Measurements from ENCODE around the gene VNN1. TPM values are rescaled to one million over a fixed set of nuclear protein-coding genes. Genes with fewer than 3 reads are reported as not detected.

Gene VNN1
- polyA plus RNA-seq, 1 donor from 2014 or later = not detected

DNA sequence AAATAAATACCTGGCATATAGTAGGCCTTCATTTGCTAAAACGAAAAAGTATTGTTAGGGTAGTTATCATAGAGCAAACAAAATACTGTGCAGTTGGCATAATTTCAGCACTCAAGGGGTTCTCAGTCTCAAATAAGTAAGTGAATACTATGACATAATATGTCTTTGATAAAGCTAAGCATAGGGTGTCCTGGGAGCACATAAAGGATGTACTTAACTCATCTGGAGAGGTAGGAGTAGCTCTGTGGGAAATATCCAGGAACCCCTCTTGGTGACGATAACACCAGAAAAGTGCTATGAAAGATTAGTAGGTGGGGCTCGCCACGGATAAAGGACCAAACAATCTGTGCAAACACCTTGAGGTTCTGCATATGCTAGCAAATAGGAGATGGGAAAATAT is 23.2 kb downstream of the VNN1 start:
- Histone ChIP-seq H3K36me3 (ENCODE audit: insufficient read depth, low read length) (no peaks in the 10 kb centered on the region), H2AFZ (ENCODE audit: low read depth, low read length) (no peak overlapping the region), H3K27me3 (ENCODE audit: insufficient read depth, low read depth, low read length) (no peaks in the 10 kb centered on the region), H3K79me2 (replicated peaks; ENCODE audit: insufficient read depth, low read length) (no peaks in the 10 kb centered on the region), H3K9ac (ENCODE audit: low read length) (no peak overlapping the region), H3K4me3 (ENCODE audit: low read length) (no peak overlapping the region), H4K20me1 (ENCODE audit: insufficient read depth) (no peaks in the 10 kb centered on the region), H3K4me2 (ENCODE audit: low read length) (no peak overlapping the region), H3F3A (ENCODE audit: insufficient read depth, low read length, poor library complexity, severe bottlenecking) (no peaks in the 10 kb centered on the region), H3K9me3 (ENCODE audit: low read length) (no peaks in the 10 kb centered on the region), H3K27ac (ENCODE audit: low read length) (no peak overlapping the region), H3K9me2 (ENCODE audit: insufficient read depth, low read length) (no peaks in the 10 kb centered on the region)
- TF ChIP-seq POLR2AphosphoS5 (IDR thresholded peaks at IDR 0.05) = no peak
- TF ChIP-seq EZH2 (IDR thresholded peaks at IDR 0.05; ENCODE audit: borderline replicate concordance, insufficient read depth, low read length, poor library complexity, severe bottlenecking) = no peak
- TF ChIP-seq, protein P1, sequence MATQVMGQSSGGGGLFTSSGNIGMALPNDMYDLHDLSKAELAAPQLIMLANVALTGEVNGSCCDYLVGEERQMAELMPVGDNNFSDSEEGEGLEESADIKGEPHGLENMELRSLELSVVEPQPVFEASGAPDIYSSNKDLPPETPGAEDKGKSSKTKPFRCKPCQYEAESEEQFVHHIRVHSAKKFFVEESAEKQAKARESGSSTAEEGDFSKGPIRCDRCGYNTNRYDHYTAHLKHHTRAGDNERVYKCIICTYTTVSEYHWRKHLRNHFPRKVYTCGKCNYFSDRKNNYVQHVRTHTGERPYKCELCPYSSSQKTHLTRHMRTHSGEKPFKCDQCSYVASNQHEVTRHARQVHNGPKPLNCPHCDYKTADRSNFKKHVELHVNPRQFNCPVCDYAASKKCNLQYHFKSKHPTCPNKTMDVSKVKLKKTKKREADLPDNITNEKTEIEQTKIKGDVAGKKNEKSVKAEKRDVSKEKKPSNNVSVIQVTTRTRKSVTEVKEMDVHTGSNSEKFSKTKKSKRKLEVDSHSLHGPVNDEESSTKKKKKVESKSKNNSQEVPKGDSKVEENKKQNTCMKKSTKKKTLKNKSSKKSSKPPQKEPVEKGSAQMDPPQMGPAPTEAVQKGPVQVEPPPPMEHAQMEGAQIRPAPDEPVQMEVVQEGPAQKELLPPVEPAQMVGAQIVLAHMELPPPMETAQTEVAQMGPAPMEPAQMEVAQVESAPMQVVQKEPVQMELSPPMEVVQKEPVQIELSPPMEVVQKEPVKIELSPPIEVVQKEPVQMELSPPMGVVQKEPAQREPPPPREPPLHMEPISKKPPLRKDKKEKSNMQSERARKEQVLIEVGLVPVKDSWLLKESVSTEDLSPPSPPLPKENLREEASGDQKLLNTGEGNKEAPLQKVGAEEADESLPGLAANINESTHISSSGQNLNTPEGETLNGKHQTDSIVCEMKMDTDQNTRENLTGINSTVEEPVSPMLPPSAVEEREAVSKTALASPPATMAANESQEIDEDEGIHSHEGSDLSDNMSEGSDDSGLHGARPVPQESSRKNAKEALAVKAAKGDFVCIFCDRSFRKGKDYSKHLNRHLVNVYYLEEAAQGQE (IDR thresholded peaks at IDR 0.05; ENCODE audit: borderline replicate concordance) = no peak
- no peak for TF ChIP-seq MXI1 (conservative IDR thresholded peaks at IDR 0.05; ENCODE audit: poor library complexity, severe bottlenecking)
- TF ChIP-seq SMC3 (conservative IDR thresholded peaks at IDR 0.05; ENCODE audit: poor library complexity) = no peak
- TF ChIP-seq EP300 (conservative IDR thresholded peaks at IDR 0.05; ENCODE audit: poor library complexity, severe bottlenecking) = no peak
- TF ChIP-seq, protein P2, sequence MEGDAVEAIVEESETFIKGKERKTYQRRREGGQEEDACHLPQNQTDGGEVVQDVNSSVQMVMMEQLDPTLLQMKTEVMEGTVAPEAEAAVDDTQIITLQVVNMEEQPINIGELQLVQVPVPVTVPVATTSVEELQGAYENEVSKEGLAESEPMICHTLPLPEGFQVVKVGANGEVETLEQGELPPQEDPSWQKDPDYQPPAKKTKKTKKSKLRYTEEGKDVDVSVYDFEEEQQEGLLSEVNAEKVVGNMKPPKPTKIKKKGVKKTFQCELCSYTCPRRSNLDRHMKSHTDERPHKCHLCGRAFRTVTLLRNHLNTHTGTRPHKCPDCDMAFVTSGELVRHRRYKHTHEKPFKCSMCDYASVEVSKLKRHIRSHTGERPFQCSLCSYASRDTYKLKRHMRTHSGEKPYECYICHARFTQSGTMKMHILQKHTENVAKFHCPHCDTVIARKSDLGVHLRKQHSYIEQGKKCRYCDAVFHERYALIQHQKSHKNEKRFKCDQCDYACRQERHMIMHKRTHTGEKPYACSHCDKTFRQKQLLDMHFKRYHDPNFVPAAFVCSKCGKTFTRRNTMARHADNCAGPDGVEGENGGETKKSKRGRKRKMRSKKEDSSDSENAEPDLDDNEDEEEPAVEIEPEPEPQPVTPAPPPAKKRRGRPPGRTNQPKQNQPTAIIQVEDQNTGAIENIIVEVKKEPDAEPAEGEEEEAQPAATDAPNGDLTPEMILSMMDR (IDR thresholded peaks at IDR 0.05; ENCODE audit: poor library complexity, severe bottlenecking) = no peak
- TF ChIP-seq TAF1 (IDR thresholded peaks at IDR 0.05; ENCODE audit: low read depth) = no peak
- no peak for TF ChIP-seq RAD21 (conservative IDR thresholded peaks at IDR 0.05)

DNA sequence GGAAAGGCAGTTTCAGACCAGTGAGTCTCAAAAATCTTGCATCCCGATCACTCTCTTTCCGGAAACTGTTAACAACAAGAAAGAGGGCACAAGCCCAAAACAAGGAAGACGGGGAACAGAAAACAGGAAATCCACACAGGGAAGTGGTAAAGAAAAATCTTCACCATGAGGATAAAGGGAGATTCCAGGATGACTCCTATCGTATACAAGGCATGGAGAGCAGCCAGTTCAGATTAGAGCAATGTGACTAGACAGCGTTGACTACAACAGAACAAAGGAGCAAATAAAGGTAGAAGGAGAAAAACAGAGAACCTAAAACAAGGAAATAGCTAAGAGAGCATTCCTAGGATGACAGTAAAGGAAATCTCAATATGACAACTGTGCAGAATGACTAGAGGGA is 26.5 kb downstream of the VNN1 start:
- no peaks in the 10 kb centered on the region for H3K9me3 ChIP-seq (ENCODE audit: low read length)
- H3K4me2 ChIP-seq (ENCODE audit: low read length) = no peak overlapping the region
- no peak overlapping the region for H3K4me3 ChIP-seq (ENCODE audit: low read length)
- no peak overlapping the region for H3K9ac ChIP-seq (ENCODE audit: low read length)
- no peak overlapping the region for H2AFZ ChIP-seq (ENCODE audit: low read depth, low read length)
- TF ChIP-seq MXI1 (conservative IDR thresholded peaks at IDR 0.05; ENCODE audit: poor library complexity, severe bottlenecking) = no peak
- TF ChIP-seq, protein P2 (IDR thresholded peaks at IDR 0.05; ENCODE audit: poor library complexity, severe bottlenecking) = no peak
- TF ChIP-seq TAF1 (IDR thresholded peaks at IDR 0.05; ENCODE audit: low read depth) = no peak
- no peak for TF ChIP-seq POLR2AphosphoS5 (IDR thresholded peaks at IDR 0.05)
- H3K36me3 ChIP-seq (ENCODE audit: insufficient read depth, low read length) = no peaks in the 10 kb centered on the region
- H3K27me3 ChIP-seq (ENCODE audit: insufficient read depth, low read depth, low read length) = no peaks in the 10 kb centered on the region
- H4K20me1 ChIP-seq (ENCODE audit: insufficient read depth) = no peaks in the 10 kb centered on the region
- H3K79me2 ChIP-seq (replicated peaks; ENCODE audit: insufficient read depth, low read length) = no peaks in the 10 kb centered on the region
- H3F3A ChIP-seq (ENCODE audit: insufficient read depth, low read length, poor library complexity, severe bottlenecking) = no peaks in the 10 kb centered on the region
- no peaks in the 10 kb centered on the region for H3K9me2 ChIP-seq (ENCODE audit: insufficient read depth, low read length)
- H3K27ac ChIP-seq (ENCODE audit: low read length) = no peak overlapping the region
